Right lobe of liver (tissue), 6 donors: Measurements from ENCODE around the gene GSTM2. TPM values are rescaled to one million over a fixed set of nuclear protein-coding genes. Genes with fewer than 3 reads are reported as not detected.

Experiments used
- ATAC-seq, 4 donors: fragments of 200-7000 bp; cut with Tn5 transposase; one replicate each; pipeline ENCODE4 v1.9.1; 2020; ENCODE audit warnings: mild to moderate bottlenecking in 4 of 4, moderate library complexity in 4 of 4
- DNase-seq, 3 donors: peaks; one replicate each; pipeline ENCODE4 v3.0.0-alpha.2; 2020
- H3K27ac ChIP-seq, 3 donors: fragments of 200-600 bp; one replicate each; pipeline ENCODE4 v1.8.0; 2022
- H3K27me3 ChIP-seq, 2 donors: fragments of 200-600 bp; one replicate each; pipeline ENCODE4 v1.8.0; 2022
- H3K36me3 ChIP-seq, 4 donors: fragments of 200-600 bp; sonication (generic) in 1 of 4; one replicate each; pipeline versions ENCODE4 v1.5.1 to v1.8.0; 2017 to 2022; ENCODE audit warnings: control low read depth in 1 of 4
- H3K4me1 ChIP-seq, 4 donors: fragments of 200-600 bp; sonication (generic) in 1 of 4; one replicate each; pipeline versions ENCODE4 v1.5.1 to v1.8.0; 2017 to 2022; ENCODE audit warnings: control low read depth in 1 of 4
- H3K4me3 ChIP-seq, 3 donors: fragments of 200-600 bp; one replicate each; pipeline ENCODE4 v1.8.0; 2022
- H3K9me3 ChIP-seq, 4 donors: fragments of 200-600 bp; sonication (generic) in 1 of 4; one replicate each; pipeline versions ENCODE4 v1.5.1 to v1.8.0; 2017 to 2022; ENCODE audit warnings: control low read depth in 1 of 4
- CTCF ChIP-seq, 4 donors: fragments of 200-600 bp in 3 of 4; fragments of 450-650 bp in 1 of 4; IDR thresholded peaks; one replicate each; pipeline versions ENCODE4 v1.5.1 to v1.8.0; 2016 to 2022; ENCODE audit warnings: antibody characterized with exemption in 4 of 4, mild to moderate bottlenecking in 2 of 4
- POLR2A ChIP-seq: fragments of 450-650 bp; IDR thresholded peaks from one replicate; pipeline ENCODE4 v1.6.1; 2017; ENCODE audit warnings: antibody characterized with exemption, mild to moderate bottlenecking
- WGBS: methylation state at CpG from one replicate; pipeline ENCODE4 v1.1.6; 2018; ENCODE audit warnings: low coverage, low lambda C conversion rate; ENCODE audit not compliant: insufficient coverage; ENCODE audit errors: missing lambda C conversion rate; 5-methylcytosine and 5-hydroxymethylcytosine counted together
- intact Hi-C, 2 donors: fragments of 100-400 bp; cut with DNase I; formaldehyde crosslinking; loops; one replicate each; pipeline versions ENCODE4 v1.11.2 to v1.14.1; 2022
- total RNA-seq, 6 experiments: library from RNA; depleted of rRNA in 2 of 6; stranded (reverse); fragments of >200 nt in 2 of 6; fragmentation: NEBNext Ultra II Directional in 3 of 6; extraction: Animal tissue kit (Norgen Biotek cat#: 25700) in 3 of 6; gene quantifications; one replicate each; pipeline versions ENCODE4 v1.1.0 to v1.2.4, GENCODE V29; 2016 to 2023
- donor health status: DM: no; HTN: yes; CAD: no.
- donor health status: DM: no; HTN: no; CAD: no.
- donor health status: DM: no; HTN: no; CAD: no.
- donor health status: DM: no; HTN: yes; CAD: no.
- donor health status: DM: no; HTN: yes; CAD: no.

Gene GSTM2
- total RNA-seq, 6 experiments from 2014 or later, result 4.4 to 16.0 (median 12.7) TPM

GRCh38 chr1:109622895-109623294 lies 45.0 kb upstream of the GSTM2 start:
- H3K4me3 ChIP-seq, result no peak overlapping the region
- WGBS, result 50% methylated on average over 1 of the region's 3 CpGs
- intact Hi-C loops, result loop anchor here in 1 of 2 donors (10.0 kb wide), 1 partner anchor 78 kb away; the partner anchor contains the start of gene GNAI3
- ATAC-seq (peak in 1 of 4 donors; percentile 5), DNase-seq (no peak)
- peaks cover 0 to 10% (median 4%) of the 10 kb centered on the region in 4 donors for H3K36me3 ChIP-seq
- H3K4me1 ChIP-seq, result peaks cover 0 to 37% (median 13%) of the 10 kb centered on the region in 4 donors
- no peaks in the 10 kb centered on the region for H3K9me3 ChIP-seq
- H3K27me3 ChIP-seq, result no peaks in the 10 kb centered on the region
- TF ChIP-seq POLR2A, result no peak
- TF ChIP-seq CTCF (IDR thresholded peaks at IDR 0.05), result no peak
- no peak overlapping the region for H3K27ac ChIP-seq

GRCh38 chr1:109623601-109624161 lies 44.2 kb upstream of the GSTM2 start:
- ATAC-seq (no peak), DNase-seq (no peak)
- intact Hi-C loops, result loop anchor here in 1 of 2 donors (10.0 kb wide), 1 partner anchor 79 kb away; the partner anchor contains the start of gene GNAI3
- no peak for TF ChIP-seq POLR2A
- TF ChIP-seq CTCF (IDR thresholded peaks at IDR 0.05), result no peak
- Histone ChIP-seq H3K36me3 (peaks cover 0 to 15% (median 5%) of the 10 kb centered on the region in 4 donors), H3K9me3 (no peaks in the 10 kb centered on the region), H3K27ac (no peak overlapping the region), H3K4me1 (peaks cover 0 to 30% (median 11%) of the 10 kb centered on the region in 4 donors), H3K4me3 (no peak overlapping the region), H3K27me3 (no peaks in the 10 kb centered on the region)
- 76% methylated on average over 2 of the region's 11 CpGs for WGBS

- Histone ChIP-seq H3K9me3 (no peaks in the 10 kb centered on the region), H3K4me1 (peaks cover 0 to 22% (median 7%) of the 10 kb centered on the region in 4 donors), H3K4me3 (no peak overlapping the region), H3K36me3 (peaks cover 0 to 22% (median 5%) of the 10 kb centered on the region in 4 donors), H3K27ac (no peak overlapping the region), H3K27me3 (no peaks in the 10 kb centered on the region)
- ATAC-seq, result no peak
- intact Hi-C loops, result loop anchor here (5.0 to 10.0 kb wide), 2 partner anchors 80 to 82 kb away; partner anchors contain the start of gene GNAI3 (in 1 of the 2)
- TF ChIP-seq POLR2A (no peak), CTCF (IDR thresholded peaks at IDR 0.05) (no peak)
- 40% methylated on average over 1 of the region's 17 CpGs for WGBS
- DNase-seq, result no peak
These were observed 43.5 kb upstream of the GSTM2 start for GRCh38 chr1:109624201-109625010.

GRCh38 chr1:109625176-109625575 lies 42.7 kb upstream of the GSTM2 start:
- no peak overlapping the region for H3K4me3 ChIP-seq
- H3K36me3 ChIP-seq, result peaks cover 0 to 26% (median 5%) of the 10 kb centered on the region in 4 donors
- H3K27me3 ChIP-seq, result no peaks in the 10 kb centered on the region
- no peak overlapping the region for H3K27ac ChIP-seq
- no peak for DNase-seq
- WGBS, result no CpG with 5 or more reads among the region's 16 CpGs
- no peaks in the 10 kb centered on the region for H3K9me3 ChIP-seq
- peaks cover 0 to 22% (median 7%) of the 10 kb centered on the region in 4 donors for H3K4me1 ChIP-seq
- TF ChIP-seq CTCF (IDR thresholded peaks at IDR 0.05), result no peak
- intact Hi-C loops, result loop anchor here (5.0 to 10.0 kb wide), 2 partner anchors 80 to 83 kb away; partner anchors contain the start of gene GNAI3 (in 1 of the 2)
- ATAC-seq, result no peak
